GM19035 (cell line): ENCODE measurements around the gene COL27A1.

Experiments
- ATAC-seq: cut with Tn5 transposase; IDR thresholded peaks from one replicate; pipeline ENCODE4 v1.9.1; 2021; ENCODE audit not compliant: unreplicated experiment

The COL27A1 gene

DNA sequence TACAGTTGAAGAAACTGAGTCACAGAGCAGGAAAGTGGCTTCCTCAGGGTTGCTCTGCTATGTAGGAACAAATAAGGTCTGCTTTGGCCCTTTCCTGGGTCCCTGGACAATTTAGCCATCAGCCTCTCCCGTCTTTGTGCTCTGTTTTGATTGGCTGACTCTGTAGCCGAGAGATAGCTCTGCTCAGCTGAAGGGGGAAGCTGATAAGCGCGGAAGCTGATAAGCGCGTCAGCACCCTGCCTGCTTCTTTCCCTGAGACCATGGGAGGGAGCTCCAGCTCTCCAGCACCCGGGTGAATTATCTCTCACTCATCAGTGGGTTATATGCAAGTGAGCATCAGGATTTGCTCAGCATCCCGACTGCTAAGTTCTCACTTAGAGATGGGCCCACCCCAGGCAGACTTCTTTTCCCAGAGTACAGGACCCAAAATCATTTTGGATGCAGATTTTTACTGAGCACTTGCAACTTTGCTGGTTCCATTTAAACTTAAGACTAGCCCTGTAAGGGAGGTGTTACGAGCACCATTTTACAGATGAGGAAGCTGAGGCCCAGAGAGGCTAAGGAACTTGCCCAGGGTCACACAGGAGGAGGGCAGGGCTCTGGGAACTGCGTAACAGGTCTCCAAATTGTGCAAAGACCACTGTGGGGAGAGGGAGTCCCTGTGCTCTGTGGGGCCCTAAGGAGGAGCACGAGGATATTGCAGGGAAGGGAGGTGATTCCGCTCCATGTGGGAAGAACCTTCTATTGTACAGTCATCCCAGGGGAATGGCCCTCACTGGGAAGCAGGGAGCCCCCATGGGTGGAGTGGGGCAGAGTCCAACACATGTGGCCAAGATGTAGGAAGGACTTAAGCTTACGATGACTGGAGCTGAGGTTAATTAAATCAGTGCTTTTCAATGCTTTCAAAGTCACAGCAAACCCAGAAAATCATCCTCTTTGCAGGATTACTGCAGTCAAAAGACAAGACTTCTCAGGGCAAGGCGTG is 83.8 kb downstream of the COL27A1 start:
- ATAC-seq, result no peak

DNA sequence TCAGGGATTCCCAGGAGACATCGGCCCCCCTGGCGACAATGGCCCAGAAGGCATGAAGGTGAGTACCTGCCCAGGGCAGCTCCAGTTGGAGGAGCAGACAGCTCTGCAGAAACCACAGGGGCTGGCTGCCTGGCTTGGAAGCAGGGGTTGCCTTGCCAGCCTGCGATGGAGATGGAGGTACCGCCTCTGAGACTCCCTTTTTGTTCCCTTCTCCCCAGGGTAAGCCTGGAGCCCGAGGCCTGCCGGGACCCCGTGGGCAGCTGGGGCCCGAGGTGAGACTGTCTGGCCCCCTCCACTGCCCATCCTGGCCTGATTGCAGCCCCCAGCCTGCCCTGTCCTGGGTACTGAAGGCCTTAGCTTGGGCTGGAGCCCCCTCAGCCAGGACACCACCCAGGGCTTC is 84.9 kb downstream of the COL27A1 start:
- ATAC-seq, result no peak

- ATAC-seq, result no peak
Measured at GRCh38 chr9:114240647-114241558, 85.6 kb downstream of the COL27A1 start.

GRCh38 chr9:114242837-114243236 is 87.5 kb downstream of the COL27A1 start:
- ATAC-seq, result no peak

- no peak for ATAC-seq
Measured at GRCh38 chr9:114243240-114243639, 87.9 kb downstream of the COL27A1 start.

- ATAC-seq, result no peak
Measured at GRCh38 chr9:114244570-114244969, 89.2 kb downstream of the COL27A1 start.

DNA sequence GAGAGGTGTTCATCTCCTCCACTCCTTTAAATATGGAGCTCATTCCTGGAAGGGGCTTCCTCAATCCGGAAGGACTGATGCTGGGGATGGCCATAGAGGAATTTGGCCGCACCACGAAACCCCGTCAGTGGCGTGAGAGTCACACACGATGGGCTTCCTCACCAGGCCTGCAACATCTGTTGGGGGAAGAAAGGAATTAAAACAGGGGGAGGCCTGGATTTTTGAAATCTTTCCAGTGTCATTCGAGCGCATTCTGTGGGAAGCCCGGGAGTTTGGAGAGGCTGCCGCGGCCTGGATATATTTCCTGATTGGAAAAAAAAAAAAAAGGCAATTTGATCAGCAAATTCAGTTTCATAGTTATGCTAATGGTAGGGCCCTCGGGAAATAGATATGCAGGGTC is 91.2 kb downstream of the COL27A1 start:
- ATAC-seq, result no peak

DNA sequence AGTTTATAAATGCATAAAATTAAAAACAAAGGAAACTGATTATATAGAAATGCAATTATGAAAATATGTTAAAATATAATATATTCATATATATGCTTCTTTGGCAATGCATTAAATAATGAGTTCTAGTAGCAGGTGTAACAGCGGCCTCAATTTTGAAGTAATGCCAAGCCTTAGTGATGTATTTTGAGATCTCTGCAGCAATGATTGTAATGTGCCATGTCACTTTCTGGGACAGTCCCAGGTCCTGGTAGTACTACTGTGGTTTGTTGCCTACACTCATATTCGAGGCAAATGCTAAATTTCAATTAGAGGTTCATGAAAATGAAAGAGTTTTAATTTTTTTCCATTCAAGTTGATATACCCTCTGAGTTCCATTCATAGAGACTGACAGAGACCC is 91.7 kb downstream of the COL27A1 start:
- no peak for ATAC-seq

DNA sequence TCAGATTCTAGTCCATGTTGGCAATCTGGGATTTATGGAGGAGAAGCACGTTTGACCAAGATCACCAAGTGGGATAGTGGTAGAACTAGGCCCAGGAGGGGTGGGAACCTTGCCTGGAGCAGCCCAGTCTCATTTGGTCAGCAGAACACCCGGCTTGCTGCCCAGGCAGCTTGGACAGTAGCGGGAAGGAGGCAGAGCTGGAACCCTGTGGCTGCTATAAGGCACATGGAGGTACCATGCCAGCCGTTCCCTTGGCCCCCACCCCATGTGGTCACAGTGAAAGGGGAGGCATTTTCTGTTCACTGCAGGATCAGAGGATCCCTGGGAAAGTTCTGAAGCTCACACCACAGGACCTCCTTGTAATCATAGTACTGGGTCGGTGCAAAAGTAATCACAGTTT is 92.2 kb downstream of the COL27A1 start:
- ATAC-seq, result no peak

- ATAC-seq, result no peak
Measured at GRCh38 chr9:114248299-114248707, 93.0 kb downstream of the COL27A1 start.

DNA sequence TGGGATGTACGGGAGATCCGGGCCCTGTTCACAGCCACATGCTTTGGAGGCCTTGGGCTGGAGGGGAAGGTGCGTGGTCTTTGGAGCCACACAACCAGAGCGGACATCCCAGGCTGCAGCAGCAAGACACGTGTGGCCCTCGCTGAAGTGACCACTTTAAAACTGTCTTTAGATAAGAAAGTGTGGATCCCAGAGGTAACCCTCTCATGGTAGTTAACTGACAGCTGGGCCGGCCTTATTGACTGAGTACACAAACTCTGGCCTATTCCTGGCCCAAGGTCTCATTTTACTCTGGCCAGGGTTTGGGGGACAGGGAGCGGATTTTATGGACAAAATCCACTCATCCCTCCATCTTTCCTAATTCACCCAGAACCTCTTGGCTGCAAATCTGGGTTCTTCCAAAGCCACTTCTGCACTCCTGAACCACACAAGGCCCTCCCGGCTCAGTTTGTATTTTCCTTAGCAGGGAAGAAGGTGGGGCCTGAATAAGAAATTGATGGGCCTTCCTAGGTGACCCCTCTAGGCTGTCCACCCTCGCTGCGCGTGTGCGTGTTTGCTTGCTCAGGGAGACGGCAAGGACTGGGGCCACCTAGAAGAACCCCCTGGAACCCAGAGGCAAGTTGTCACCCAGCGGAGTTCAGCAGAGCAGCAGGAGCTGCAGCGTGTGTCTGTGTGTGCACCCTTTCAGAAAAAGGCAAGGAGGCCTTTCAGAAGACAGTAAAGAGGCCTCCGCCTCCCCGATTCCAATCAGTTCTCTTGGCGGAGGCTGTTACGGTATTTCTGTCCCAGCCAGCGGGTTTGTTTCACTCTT is 94.3 kb downstream of the COL27A1 start:
- ATAC-seq, result no peak

- ATAC-seq, result no peak
Measured at GRCh38 chr9:114250235-114250568, 94.9 kb downstream of the COL27A1 start.

GRCh38 chr9:114250648-114251047 is 95.3 kb downstream of the COL27A1 start:
- ATAC-seq, result no peak

GRCh38 chr9:114252394-114252793 is 97.1 kb downstream of the COL27A1 start:
- no peak for ATAC-seq

DNA sequence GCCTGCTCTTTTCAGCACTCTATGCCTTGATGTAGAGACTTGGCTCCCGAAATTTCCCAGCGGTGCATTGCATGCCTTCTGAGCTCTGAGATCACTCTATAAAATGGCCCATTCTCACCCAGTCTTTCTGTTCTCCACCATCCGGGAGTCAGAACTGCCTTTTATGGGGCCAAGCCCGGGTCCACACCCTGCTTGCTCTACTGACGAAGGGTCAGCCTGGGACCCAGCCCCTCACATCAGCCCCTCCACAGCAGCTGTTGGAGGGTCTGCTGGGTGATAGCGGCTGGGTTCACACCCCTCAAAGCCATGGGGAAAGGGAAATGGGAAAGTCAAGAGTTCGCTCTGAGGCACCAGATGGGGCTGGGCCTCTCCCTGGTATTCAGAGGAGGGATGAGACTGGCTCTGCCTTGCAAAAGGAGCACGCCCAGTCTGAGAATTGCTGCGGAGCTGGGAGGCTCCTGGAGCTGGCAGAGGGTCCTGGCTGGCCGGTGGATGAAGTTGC is 101.5 kb downstream of the COL27A1 start:
- ATAC-seq, result no peak

DNA sequence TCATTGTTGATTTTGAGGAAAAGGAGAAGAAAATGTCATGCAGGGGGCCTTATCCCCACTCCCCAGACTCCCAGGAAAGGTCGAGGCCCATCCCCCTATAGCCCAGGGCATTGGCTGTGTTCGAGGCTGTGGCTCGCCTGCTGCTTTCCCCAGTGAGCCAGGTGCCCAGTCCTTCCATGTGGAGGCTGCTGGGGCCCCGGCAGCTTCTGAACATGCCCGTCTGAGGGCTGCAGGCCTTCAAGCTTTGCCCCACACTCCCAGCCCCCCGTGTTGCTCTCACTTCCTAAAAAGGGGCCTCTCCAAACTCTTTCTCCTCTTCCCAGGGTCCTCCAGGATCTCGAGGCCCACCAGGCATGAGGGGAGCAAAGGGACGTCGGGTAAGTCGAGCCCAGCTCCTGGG is 102.9 kb downstream of the COL27A1 start:
- ATAC-seq, result no peak

DNA sequence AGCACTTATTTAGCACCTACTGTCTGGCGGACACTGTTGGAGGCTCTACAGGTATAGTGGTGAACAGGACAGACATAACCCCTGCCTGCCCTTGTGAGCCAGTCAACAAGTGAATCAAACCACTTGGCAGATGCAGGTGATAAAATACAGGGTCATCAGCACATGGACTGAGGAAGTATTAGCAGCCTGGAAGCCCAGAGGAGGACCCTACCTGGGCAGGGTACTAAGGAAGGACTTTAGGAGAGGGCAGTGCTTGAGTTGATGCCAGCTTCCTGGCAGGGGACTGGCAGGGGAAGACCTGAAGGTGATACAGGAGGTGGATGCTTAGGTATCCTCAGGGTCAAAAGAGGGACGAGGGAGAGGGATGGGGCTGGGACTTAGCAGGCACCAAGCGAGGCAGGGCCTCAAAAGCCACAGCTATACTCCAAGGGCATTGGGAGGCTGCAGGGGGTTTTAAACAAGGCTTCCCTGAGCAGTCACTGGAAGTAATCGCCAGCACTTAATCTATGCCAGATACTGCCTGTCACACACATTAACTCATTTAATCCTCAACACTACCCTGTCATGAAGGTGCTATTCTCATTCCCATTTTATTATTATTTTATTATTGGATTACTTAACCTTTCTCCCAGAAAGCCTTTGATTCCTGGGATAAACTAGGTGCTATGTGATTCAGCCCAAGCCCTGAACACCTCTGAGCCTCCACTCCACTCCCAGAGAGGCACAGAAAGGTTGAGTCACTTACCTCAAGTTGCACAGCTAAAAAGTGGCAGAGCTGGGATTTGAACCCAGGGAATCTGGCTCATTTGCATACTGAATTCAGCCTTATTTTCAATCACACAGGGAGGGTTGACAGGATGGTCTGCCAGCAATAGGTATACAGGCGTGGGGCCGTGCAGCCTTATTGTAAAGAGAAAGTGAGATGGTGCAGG is 103.8 kb downstream of the COL27A1 start:
- no peak for ATAC-seq

DNA sequence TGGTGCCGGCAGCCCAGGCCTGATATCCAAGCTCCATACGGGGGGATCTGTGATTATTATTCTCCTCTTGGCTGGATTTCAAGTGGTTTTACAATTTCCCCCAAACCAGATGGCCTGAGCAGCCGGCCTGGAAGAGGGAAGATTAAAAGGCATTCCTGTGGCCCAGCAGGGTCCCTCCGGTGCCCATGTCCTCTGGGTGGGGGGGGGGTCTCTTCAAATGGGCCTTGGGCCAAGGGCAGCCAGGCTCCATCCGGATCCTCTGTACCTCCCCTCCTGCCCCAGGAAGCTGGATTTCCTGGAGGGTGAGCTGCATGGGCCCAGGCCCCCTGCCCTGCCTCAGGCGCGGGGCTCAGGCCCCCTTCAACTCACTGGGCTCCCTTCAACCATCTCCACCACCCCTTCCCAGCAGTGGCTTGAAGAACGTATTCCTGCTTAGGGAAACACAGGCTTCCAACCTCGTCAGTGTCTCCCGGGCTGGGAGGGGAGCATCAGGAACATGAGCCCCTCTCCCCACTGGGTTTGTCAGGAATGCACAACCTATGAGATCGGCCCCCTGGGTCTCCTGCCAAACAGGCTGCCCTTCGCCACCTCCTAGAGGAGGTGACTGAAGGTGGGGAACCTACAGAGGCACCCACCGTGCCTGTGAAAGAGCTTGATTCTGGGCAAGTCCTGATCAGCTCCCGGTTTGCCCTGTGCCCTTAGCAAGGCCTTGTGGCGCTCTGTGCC is 104.6 kb downstream of the COL27A1 start:
- no peak for ATAC-seq

GRCh38 chr9:114261026-114261425 is 105.7 kb downstream of the COL27A1 start:
- no peak for ATAC-seq
